HUES48 (cell line): ENCODE measurements around the gene BLACAT1.

Experiments used
- H3K27ac ChIP-seq: one replicate; pipeline ENCODE4 v1.7.0; 2013; ENCODE audit warnings: low read depth, low read length, inconsistent platforms
- H3K27me3 ChIP-seq: 2 replicates; pipeline ENCODE4 v1.6.1; 2013; ENCODE audit warnings: mild to moderate bottlenecking, low read length; ENCODE audit not compliant: control insufficient read depth, insufficient read depth
- H3K36me3 ChIP-seq: 2 replicates; pipeline ENCODE4 v1.6.1; 2013; ENCODE audit warnings: low read length; ENCODE audit not compliant: control insufficient read depth, insufficient read depth
- H3K4me1 ChIP-seq: 2 replicates; pipeline ENCODE4 v1.6.1; 2013; ENCODE audit warnings: mild to moderate bottlenecking, low read length; ENCODE audit not compliant: control insufficient read depth, insufficient read depth
- H3K4me3 ChIP-seq: 2 replicates; pipeline ENCODE4 v1.5.1; 2013; ENCODE audit warnings: mild to moderate bottlenecking, low read depth, low read length
- H3K9ac ChIP-seq: 2 replicates; pipeline ENCODE4 v1.6.1; 2013; ENCODE audit warnings: mild to moderate bottlenecking, low read depth, low read length, moderate library complexity
- H3K9me3 ChIP-seq: 2 replicates; pipeline ENCODE4 v1.6.1; 2013; ENCODE audit warnings: low read length; ENCODE audit not compliant: control insufficient read depth, insufficient read depth

BLACAT1 gene

DNA sequence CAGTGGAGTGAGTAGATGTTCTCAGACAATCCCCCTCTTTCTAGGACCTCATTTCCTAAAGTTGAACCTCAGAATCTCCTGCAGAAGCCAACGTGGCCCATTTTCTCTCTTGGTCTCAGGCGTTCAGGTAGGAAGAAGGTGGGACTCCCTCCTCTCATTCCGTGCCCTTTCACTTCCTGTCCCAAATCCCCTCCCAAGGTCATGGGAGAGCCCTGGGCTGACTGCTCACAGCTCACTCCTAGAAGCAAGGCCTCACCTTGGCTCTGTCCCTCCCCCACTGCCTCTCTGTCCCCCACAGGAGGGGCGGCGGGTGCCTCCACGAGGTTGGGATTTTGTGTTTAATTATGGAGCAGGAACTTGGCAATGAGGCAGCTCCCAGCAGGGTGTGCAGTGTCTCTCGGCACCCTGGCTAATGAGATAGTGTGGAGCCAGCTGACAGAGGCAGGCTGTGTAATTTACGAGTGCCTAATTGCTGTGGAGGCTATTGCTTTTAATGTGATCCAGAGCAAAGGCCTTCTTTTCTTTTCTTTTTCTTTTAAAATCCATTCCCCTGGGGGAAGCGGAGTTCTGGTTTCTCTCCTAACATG is 39.5 kb upstream of the BLACAT1 start:
- peak overlapping the region; percentile 20 for H3K27ac ChIP-seq
- no peak overlapping the region for H3K9ac ChIP-seq
- no peak overlapping the region for H3K4me3 ChIP-seq
- H3K4me1 ChIP-seq: peaks cover 32% of the 10 kb centered on the region
- no peaks in the 10 kb centered on the region for H3K27me3 ChIP-seq
- no peaks in the 10 kb centered on the region for H3K36me3 ChIP-seq
- H3K9me3 ChIP-seq: no peaks in the 10 kb centered on the region

GRCh38 chr1:205494115-205494514 is 38.3 kb upstream of the BLACAT1 start:
- Histone ChIP-seq H3K27ac (no peak overlapping the region), H3K36me3 (no peaks in the 10 kb centered on the region), H3K4me1 (peaks cover 30% of the 10 kb centered on the region), H3K4me3 (no peak overlapping the region), H3K27me3 (no peaks in the 10 kb centered on the region), H3K9me3 (no peaks in the 10 kb centered on the region), H3K9ac (no peak overlapping the region)

GRCh38 chr1:205493241-205494085 is 37.6 kb upstream of the BLACAT1 start:
- Histone ChIP-seq H3K4me3 (no peak overlapping the region), H3K27me3 (no peaks in the 10 kb centered on the region), H3K4me1 (peaks cover 30% of the 10 kb centered on the region), H3K36me3 (no peaks in the 10 kb centered on the region), H3K9ac (no peak overlapping the region), H3K27ac (no peak overlapping the region), H3K9me3 (no peaks in the 10 kb centered on the region)

DNA sequence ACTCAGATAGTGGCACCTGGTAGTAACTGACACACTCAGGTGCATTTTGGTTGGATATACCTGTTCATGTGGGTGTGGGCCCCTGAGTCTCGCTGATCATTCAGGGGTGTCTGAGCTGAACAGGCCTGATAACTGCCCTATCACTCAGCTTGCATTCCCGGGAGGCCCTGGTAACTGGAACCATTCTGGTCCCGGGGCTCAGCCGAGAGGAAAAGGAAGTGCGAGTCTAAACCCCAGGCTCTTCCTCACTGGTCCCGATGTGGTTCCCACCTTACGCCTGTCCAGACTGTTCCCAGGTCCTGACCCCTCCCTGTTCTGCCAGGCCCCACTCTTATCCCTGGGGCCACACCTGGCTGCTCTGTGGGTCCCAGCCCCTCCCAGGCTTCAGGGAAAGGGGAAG is 36.9 kb upstream of the BLACAT1 start:
- no peaks in the 10 kb centered on the region for H3K9me3 ChIP-seq
- no peaks in the 10 kb centered on the region for H3K27me3 ChIP-seq
- H3K36me3 ChIP-seq: no peaks in the 10 kb centered on the region
- no peak overlapping the region for H3K4me3 ChIP-seq
- no peak overlapping the region for H3K27ac ChIP-seq
- H3K9ac ChIP-seq: no peak overlapping the region
- H3K4me1 ChIP-seq: peaks cover 30% of the 10 kb centered on the region

DNA sequence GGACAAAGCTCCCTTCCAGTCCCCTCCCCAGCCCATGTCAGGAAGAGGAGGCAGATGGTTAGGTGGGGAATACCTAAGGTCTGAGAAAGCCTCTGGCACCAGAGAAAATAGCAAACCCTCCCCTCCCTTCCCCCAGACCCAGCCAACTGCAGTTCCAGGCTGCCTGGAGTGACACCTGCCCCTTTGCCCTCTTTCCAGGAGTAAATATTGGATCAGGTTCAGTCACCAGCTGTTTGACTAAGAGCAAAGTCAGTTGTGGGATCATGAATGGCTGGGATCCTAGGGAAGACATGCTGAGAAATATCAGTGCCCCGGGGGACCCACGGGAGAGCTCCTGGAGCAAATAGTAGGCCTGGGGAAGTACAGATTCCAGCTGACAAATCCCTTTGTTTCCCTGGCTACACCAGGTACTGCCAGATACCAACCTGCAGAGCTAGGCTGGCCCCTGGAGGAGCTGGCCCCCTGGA is 36.4 kb upstream of the BLACAT1 start:
- no peak overlapping the region for H3K27ac ChIP-seq
- no peak overlapping the region for H3K9ac ChIP-seq
- H3K36me3 ChIP-seq: no peaks in the 10 kb centered on the region
- no peaks in the 10 kb centered on the region for H3K27me3 ChIP-seq
- no peaks in the 10 kb centered on the region for H3K9me3 ChIP-seq
- H3K4me3 ChIP-seq: no peak overlapping the region
- H3K4me1 ChIP-seq: peaks cover 30% of the 10 kb centered on the region

GRCh38 chr1:205491794-205492193 is 35.9 kb upstream of the BLACAT1 start:
- Histone ChIP-seq H3K9me3 (no peaks in the 10 kb centered on the region), H3K27me3 (no peaks in the 10 kb centered on the region), H3K4me1 (peaks cover 30% of the 10 kb centered on the region), H3K36me3 (no peaks in the 10 kb centered on the region), H3K27ac (no peak overlapping the region), H3K4me3 (no peak overlapping the region), H3K9ac (no peak overlapping the region)

- H3K9me3 ChIP-seq: no peaks in the 10 kb centered on the region
- H3K27ac ChIP-seq: no peak overlapping the region
- H3K4me1 ChIP-seq: peaks cover 14% of the 10 kb centered on the region
- no peak overlapping the region for H3K4me3 ChIP-seq
- H3K36me3 ChIP-seq: no peaks in the 10 kb centered on the region
- H3K27me3 ChIP-seq: peaks cover 10% of the 10 kb centered on the region; the same call in 1 of the 2 replicates
- H3K9ac ChIP-seq: no peak overlapping the region
Observed at GRCh38 chr1:205488074-205488723, 32.4 kb upstream of the BLACAT1 start.

GRCh38 chr1:205486258-205486657 is 30.4 kb upstream of the BLACAT1 start:
- Histone ChIP-seq H3K4me1 (peaks cover 6% of the 10 kb centered on the region; the same call in 1 of the 2 replicates), H3K27ac (no peak overlapping the region), H3K9me3 (no peaks in the 10 kb centered on the region), H3K9ac (no peak overlapping the region), H3K4me3 (no peak overlapping the region), H3K27me3 (peaks cover 17% of the 10 kb centered on the region), H3K36me3 (no peaks in the 10 kb centered on the region)

GRCh38 chr1:205484985-205485967 is 29.4 kb upstream of the BLACAT1 start:
- H3K9me3 ChIP-seq: no peaks in the 10 kb centered on the region
- H3K9ac ChIP-seq: no peak overlapping the region
- H3K4me3 ChIP-seq: no peak overlapping the region
- no peak overlapping the region for H3K27ac ChIP-seq
- no peaks in the 10 kb centered on the region for H3K36me3 ChIP-seq
- H3K27me3 ChIP-seq: peaks cover 18% of the 10 kb centered on the region
- peaks cover 9% of the 10 kb centered on the region; the same call in 1 of the 2 replicates for H3K4me1 ChIP-seq

DNA sequence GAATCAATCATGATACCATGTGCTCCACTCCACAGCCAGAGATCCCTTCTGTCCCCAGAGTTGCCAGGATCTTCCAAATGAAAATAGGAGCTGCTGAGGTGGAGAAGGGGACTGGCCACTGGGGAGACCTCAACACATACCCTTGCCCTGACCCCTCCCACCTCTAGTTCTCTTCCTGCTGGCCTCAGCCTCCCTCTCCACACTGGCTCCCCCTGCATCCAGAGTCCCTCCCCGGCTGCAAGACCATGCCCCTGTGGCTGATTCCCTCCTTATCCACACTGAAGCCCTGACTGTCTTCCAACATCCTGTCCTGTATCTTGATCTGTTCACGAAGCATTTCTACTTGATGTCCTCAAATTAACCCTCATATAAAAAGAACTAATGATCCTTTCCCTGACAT is 27.5 kb upstream of the BLACAT1 start:
- peaks cover 9% of the 10 kb centered on the region; the same call in 1 of the 2 replicates for H3K4me1 ChIP-seq
- H3K27ac ChIP-seq: no peak overlapping the region
- H3K4me3 ChIP-seq: no peak overlapping the region
- H3K27me3 ChIP-seq: peaks cover 18% of the 10 kb centered on the region
- no peak overlapping the region; the same call in 1 of the 2 replicates for H3K9ac ChIP-seq
- H3K36me3 ChIP-seq: no peaks in the 10 kb centered on the region
- H3K9me3 ChIP-seq: no peaks in the 10 kb centered on the region
